Activated T-helper 2 cell treated with anti-CD3 and anti-CD28 coated beads, Interferon-gamma antibody, Interleukin-2, Interleukin-4, amounts not matched to agents 10 μg/mL and 5 μg/mL and 100 μg/mL, durations not matched to agents 14 hours and 24 hours and 36 hours (primary cell): ENCODE measurements around the gene SOCS2. TPM values are rescaled to one million over a fixed set of nuclear protein-coding genes. Genes with fewer than 3 reads are reported as not detected.
"Not testable (repeated sequence)": the region's sequence is repeated elsewhere in the genome, so short reads cannot be mapped to it uniquely, and the experiment has no call there.

Experiments used
- DNase-seq: peaks from one replicate; pipeline ENCODE4 v3.0.0; 2021; ENCODE audit warnings: low spot score
- H3K27ac Mint-ChIP-seq: one replicate; pipeline ENCODE4 v1.8.0; 2021; ENCODE audit warnings: mixed read lengths
- H3K27me3 Mint-ChIP-seq: one replicate; pipeline ENCODE4 v1.8.0; 2021; ENCODE audit warnings: low read depth, mixed read lengths
- H3K36me3 Mint-ChIP-seq: one replicate; pipeline ENCODE4 v1.8.0; 2021; ENCODE audit warnings: low read depth, mixed read lengths
- H3K4me1 Mint-ChIP-seq: one replicate; pipeline ENCODE4 v1.8.0; 2021; ENCODE audit warnings: low read depth, mixed read lengths
- H3K4me3 Mint-ChIP-seq: one replicate; pipeline ENCODE4 v1.8.0; 2021; ENCODE audit warnings: low read depth, mild to moderate bottlenecking, moderate library complexity, mixed read lengths
- H3K9me3 Mint-ChIP-seq: one replicate; pipeline ENCODE4 v1.8.0; 2021; ENCODE audit warnings: mixed read lengths
- intact Hi-C: fragments of 100-400 bp; cut with micrococcal nuclease; formaldehyde crosslinking; loops from one replicate; pipeline ENCODE4 v1.15.1; 2023
- total RNA-seq: library from RNA; stranded (reverse); gene quantifications from 2 replicates; pipeline ENCODE4 v1.2.3, GENCODE V29; 2022

Gene SOCS2
- total RNA-seq, 1 donor from 2014 or later = 37.3 TPM

- peaks cover 29% of the 10 kb centered on the region for H3K27me3 Mint-ChIP-seq
- intact Hi-C loops = no loop called here
Measured at GRCh38 chr12:93608313-93608712, 35.8 kb downstream of the SOCS2 start.

GRCh38 chr12:93609281-93610192, 37.1 kb downstream of the SOCS2 start:
- no peaks in the 10 kb centered on the region for H3K36me3 Mint-ChIP-seq
- H3K27me3 Mint-ChIP-seq = peaks cover 27% of the 10 kb centered on the region
- no peak overlapping the region for H3K4me3 Mint-ChIP-seq
- no peak for DNase-seq
- no peaks in the 10 kb centered on the region for H3K4me1 Mint-ChIP-seq
- no peak overlapping the region for H3K27ac Mint-ChIP-seq
- no peaks in the 10 kb centered on the region for H3K9me3 Mint-ChIP-seq
- intact Hi-C loops = no loop called here

More at GRCh38 chr12:93608313-93608712, 35.8 kb downstream of the SOCS2 start:
- Mint-ChIP-seq H3K9me3 (no peaks in the 10 kb centered on the region), H3K36me3 (no peaks in the 10 kb centered on the region), H3K4me3 (no peak overlapping the region), H3K4me1 (no peaks in the 10 kb centered on the region), H3K27ac (no peak overlapping the region)
- no peak for DNase-seq

- no peaks in the 10 kb centered on the region for H3K9me3 Mint-ChIP-seq
- H3K36me3 Mint-ChIP-seq = no peaks in the 10 kb centered on the region
- H3K27ac Mint-ChIP-seq = no peak overlapping the region
- intact Hi-C loops = no loop called here
- no peak overlapping the region for H3K4me3 Mint-ChIP-seq
- peaks cover 17% of the 10 kb centered on the region for H3K27me3 Mint-ChIP-seq
- no peaks in the 10 kb centered on the region for H3K4me1 Mint-ChIP-seq
- no peak for DNase-seq
Measured at GRCh38 chr12:93612776-93613175, 40.3 kb downstream of the SOCS2 start.

- H3K9me3 Mint-ChIP-seq = peaks cover 4% of the 10 kb centered on the region
- no peaks in the 10 kb centered on the region for H3K4me1 Mint-ChIP-seq
- intact Hi-C loops = no loop called here
- H3K27me3 Mint-ChIP-seq = peaks cover 14% of the 10 kb centered on the region
- DNase-seq = no peak
- no peak overlapping the region for H3K27ac Mint-ChIP-seq
- H3K36me3 Mint-ChIP-seq = no peaks in the 10 kb centered on the region
- H3K4me3 Mint-ChIP-seq = no peak overlapping the region
Measured at GRCh38 chr12:93614917-93615596, 42.6 kb downstream of the SOCS2 start.

GRCh38 chr12:93616584-93617101, 44.2 kb downstream of the SOCS2 start:
- Mint-ChIP-seq H3K9me3 (peaks cover 4% of the 10 kb centered on the region), H3K36me3 (no peaks in the 10 kb centered on the region), H3K27ac (no peak overlapping the region), H3K4me3 (no peak overlapping the region), H3K27me3 (peaks cover 14% of the 10 kb centered on the region), H3K4me1 (no peaks in the 10 kb centered on the region)
- DNase-seq = no peak
- intact Hi-C loops = no loop called here

GRCh38 chr12:93618891-93619410, 46.5 kb downstream of the SOCS2 start:
- H3K9me3 Mint-ChIP-seq = peaks cover 4% of the 10 kb centered on the region
- intact Hi-C loops = no loop called here
- H3K27me3 Mint-ChIP-seq = no peaks in the 10 kb centered on the region
- H3K27ac Mint-ChIP-seq = no peak overlapping the region
- no peaks in the 10 kb centered on the region for H3K36me3 Mint-ChIP-seq
- H3K4me3 Mint-ChIP-seq = no peak overlapping the region
- DNase-seq = no peak
- H3K4me1 Mint-ChIP-seq = no peaks in the 10 kb centered on the region

- intact Hi-C loops = no loop called here
- Mint-ChIP-seq H3K27me3 (no peaks in the 10 kb centered on the region), H3K4me3 (no peak overlapping the region), H3K9me3 (peaks cover 4% of the 10 kb centered on the region), H3K27ac (no peak overlapping the region), H3K36me3 (no peaks in the 10 kb centered on the region), H3K4me1 (peaks cover 5% of the 10 kb centered on the region)
- DNase-seq = no peak
Measured at GRCh38 chr12:93621986-93622385, 49.5 kb downstream of the SOCS2 start.

- DNase-seq = no peak
- Mint-ChIP-seq H3K4me1 (peaks cover 5% of the 10 kb centered on the region), H3K36me3 (no peaks in the 10 kb centered on the region), H3K27ac (no peak overlapping the region), H3K9me3 (peaks cover 4% of the 10 kb centered on the region), H3K27me3 (no peaks in the 10 kb centered on the region), H3K4me3 (no peak overlapping the region)
- intact Hi-C loops = no loop called here
Measured at GRCh38 chr12:93622485-93622884, 50.0 kb downstream of the SOCS2 start.

GRCh38 chr12:93624595-93625294, 52.3 kb downstream of the SOCS2 start:
- no peaks in the 10 kb centered on the region for H3K36me3 Mint-ChIP-seq
- intact Hi-C loops = no loop called here
- no peaks in the 10 kb centered on the region for H3K9me3 Mint-ChIP-seq
- DNase-seq = no peak
- H3K4me3 Mint-ChIP-seq = no peak overlapping the region
- H3K27ac Mint-ChIP-seq = no peak overlapping the region
- H3K27me3 Mint-ChIP-seq = peaks cover 3% of the 10 kb centered on the region
- peaks cover 8% of the 10 kb centered on the region for H3K4me1 Mint-ChIP-seq

GRCh38 chr12:93625295-93625645, 52.8 kb downstream of the SOCS2 start:
- H3K9me3 Mint-ChIP-seq, H3K27ac Mint-ChIP-seq, DNase-seq, H3K36me3 Mint-ChIP-seq, H3K27me3 Mint-ChIP-seq, H3K4me3 Mint-ChIP-seq, H3K4me1 Mint-ChIP-seq, intact Hi-C loops: not testable (repeated sequence)

- H3K27me3 Mint-ChIP-seq = peaks cover 3% of the 10 kb centered on the region
- H3K27ac Mint-ChIP-seq = no peak overlapping the region
- H3K4me3 Mint-ChIP-seq = no peak overlapping the region
- peaks cover 8% of the 10 kb centered on the region for H3K4me1 Mint-ChIP-seq
- H3K36me3 Mint-ChIP-seq = no peaks in the 10 kb centered on the region
- no peaks in the 10 kb centered on the region for H3K9me3 Mint-ChIP-seq
- no peak for DNase-seq
- intact Hi-C loops = no loop called here
Measured at GRCh38 chr12:93626160-93626559, 53.7 kb downstream of the SOCS2 start.
